IMR-90 (cell line): Measurements from ENCODE around the gene ADPRHL1.

ENCODE experiments used
- CEBPB ChIP-seq: IDR thresholded peaks from 2 replicates; pipeline ENCODE4 v1.6.1; 2012; ENCODE audit warnings: low read depth, low read length, improper control_type of control experiment
- CTCF ChIP-seq: conservative IDR thresholded peaks from 2 replicates; pipeline ENCODE4 v1.5.1; 2012; ENCODE audit warnings: mild to moderate bottlenecking, low read depth, low read length, improper control_type of control experiment
- FOS ChIP-seq: fragments of 150-350 bp; IDR thresholded peaks from 2 replicates; pipeline ENCODE4 v1.6.1; 2016; ENCODE audit warnings: low read depth, low read length
- MAFK ChIP-seq: IDR thresholded peaks from 2 replicates; pipeline ENCODE4 v1.6.1; 2012; ENCODE audit warnings: low read depth, low read length, improper control_type of control experiment
- NFE2L2 ChIP-seq: fragments of 150-350 bp; IDR thresholded peaks from 2 replicates; pipeline ENCODE4 v1.6.1; 2016; ENCODE audit warnings: low read depth, mild to moderate bottlenecking, low read length
- POLR2A ChIP-seq: IDR thresholded peaks from 2 replicates; pipeline ENCODE4 v1.6.1; 2012; ENCODE audit warnings: mild to moderate bottlenecking, low read depth, low read length
- RAD21 ChIP-seq: IDR thresholded peaks from 2 replicates; pipeline ENCODE4 v1.6.1; 2012; ENCODE audit warnings: low read length, improper control_type of control experiment
- RCOR1 ChIP-seq: IDR thresholded peaks from 2 replicates; pipeline ENCODE4 v1.6.1; 2012; ENCODE audit warnings: mild to moderate bottlenecking, low read length, improper control_type of control experiment; ENCODE audit not compliant: insufficient replicate concordance
- RFX5 ChIP-seq: IDR thresholded peaks from 2 replicates; pipeline ENCODE4 v1.8.0; 2012; ENCODE audit warnings: low read depth, mild to moderate bottlenecking, low read length, moderate library complexity
- SMC3 ChIP-seq: fragments of 150-350 bp; IDR thresholded peaks from 2 replicates; pipeline ENCODE4 v1.6.1; 2016; ENCODE audit warnings: low read depth, mild to moderate bottlenecking, antibody characterized with exemption, low read length, moderate library complexity
- USF2 ChIP-seq: fragments of 150-350 bp; IDR thresholded peaks from 2 replicates; pipeline ENCODE4 v1.6.1; 2017; ENCODE audit warnings: mild to moderate bottlenecking, antibody characterized with exemption, low read length, low read depth

GRCh38 chr13:113374511-113375175 lies 78.6 kb downstream of the ADPRHL1 start:
- TF ChIP-seq RFX5 (no peak), NFE2L2 (no peak), CTCF (no peak), SMC3 (no peak), POLR2A (no peak), USF2 (no peak), CEBPB (no peak), MAFK (no peak), RAD21 (no peak), FOS (no peak), RCOR1 (no peak)
